GM12878 (cell line): ENCODE data around the gene PRKN.
"Not testable (repeated sequence)": the region's sequence is repeated elsewhere in the genome, so short reads cannot be mapped to it uniquely, and the experiment has no call there.

Experiments used
- CTCF ChIP-seq, 3 experiments: IDR thresholded peaks in 2 of 3; conservative IDR thresholded peaks in 1 of 3; 2 replicates each; pipeline ENCODE4 v1.5.1; 2011; ENCODE audit warnings: low read depth in 3 of 3, low read length in 3 of 3, mild to moderate bottlenecking in 3 of 3, control low read depth in 2 of 3, moderate library complexity in 2 of 3, inconsistent platforms in 1 of 3, mixed read lengths in 1 of 3; ENCODE audit not compliant: control insufficient read depth in 2 of 3, insufficient read depth in 1 of 3; ENCODE audit errors: extremely low read depth in 1 of 3
- EP300 ChIP-seq, 2 experiments: fragments of 150-350 bp in 1 of 2; IDR thresholded peaks; 2 replicates each; pipeline ENCODE4 v1.6.1; 2011 to 2012; ENCODE audit warnings: low read depth in 2 of 2, low read length in 2 of 2, borderline replicate concordance in 1 of 2, improper control_type of control experiment in 1 of 2, inconsistent platforms in 1 of 2; ENCODE audit not compliant: control insufficient read depth in 1 of 2
- FOXM1 ChIP-seq: IDR thresholded peaks from 2 replicates; pipeline ENCODE4 v1.6.1; 2012; ENCODE audit warnings: low read depth, mild to moderate bottlenecking, inconsistent platforms, low read length, moderate library complexity
- RAD21 ChIP-seq: IDR thresholded peaks from 2 replicates; pipeline ENCODE4 v1.6.1; 2011; ENCODE audit warnings: mild to moderate bottlenecking, low read depth, low read length, moderate library complexity; ENCODE audit not compliant: insufficient read depth
- REST ChIP-seq: IDR thresholded peaks from 2 replicates; pipeline ENCODE4 v1.6.1; 2012; ENCODE audit warnings: mild to moderate bottlenecking, low read depth, low read length

- TF ChIP-seq RAD21; CTCF (IDR thresholded peaks at IDR 0.05 in 2 of 3, conservative IDR thresholded peaks at IDR 0.05 in 1 of 3; ENCODE audit: control insufficient read depth in 2 of 3, extremely low read depth in 1 of 3, insufficient read depth in 1 of 3, low read depth in 3 of 3, low read length in 3 of 3); REST; EP300 (IDR thresholded peaks at IDR 0.05; ENCODE audit: borderline replicate concordance in 1 of 2, control insufficient read depth in 1 of 2, low read depth in 2 of 2, low read length in 2 of 2); FOXM1: not testable (repeated sequence)
Observed at GRCh38 chr6:161331402-161332081, 1396.0 kb downstream of the PRKN start.
